Measurements from ENCODE around the gene SEMA4B.
A peak's percentile ranks its signal among the peaks of the same experiment; 100 is the strongest.

The SEMA4B gene

GRCh38 chr15:90191344-90191687 is 9.8 kb upstream of the SEMA4B start:
- Histone ChIP-seq H3K4me2 (ENCODE audit: low read depth, low read length, poor library complexity, severe bottlenecking) (peak overlapping the region; percentile 74), H3K9me3 (ENCODE audit: insufficient read depth, low read length) (no peaks in the 10 kb centered on the region), H3F3A (ENCODE audit: insufficient read depth) (peaks cover 11% of the 10 kb centered on the region), H4K20me1 (ENCODE audit: low read depth, low read length) (no peaks in the 10 kb centered on the region), H2AFZ (ENCODE audit: low read depth, low read length, severe bottlenecking) (peak overlapping the region; percentile 65), H3K27ac (ENCODE audit: low read depth, low read length) (peak overlapping the region; percentile 95), H3K27me3 (ENCODE audit: low read length) (no peaks in the 10 kb centered on the region), H3K4me3 (ENCODE audit: insufficient read depth, low read length, poor library complexity, severe bottlenecking) (peak overlapping the region; percentile 31), H3K79me2 (ENCODE audit: insufficient read depth, low read length) (no peaks in the 10 kb centered on the region), H3K9me2 (replicated peaks; ENCODE audit: insufficient read depth, low read length) (no peaks in the 10 kb centered on the region), H3K36me3 (ENCODE audit: low read length) (no peaks in the 10 kb centered on the region), H3K9ac (ENCODE audit: low read length) (peak overlapping the region; percentile 54)
- TF ChIP-seq EZH2phosphoT487 (conservative IDR thresholded peaks at IDR 0.05; ENCODE audit: low read length) (no peak), CTCF (IDR thresholded peaks at IDR 0.05; ENCODE audit: insufficient read depth, low read length, poor library complexity, severe bottlenecking) (no peak)

DNA sequence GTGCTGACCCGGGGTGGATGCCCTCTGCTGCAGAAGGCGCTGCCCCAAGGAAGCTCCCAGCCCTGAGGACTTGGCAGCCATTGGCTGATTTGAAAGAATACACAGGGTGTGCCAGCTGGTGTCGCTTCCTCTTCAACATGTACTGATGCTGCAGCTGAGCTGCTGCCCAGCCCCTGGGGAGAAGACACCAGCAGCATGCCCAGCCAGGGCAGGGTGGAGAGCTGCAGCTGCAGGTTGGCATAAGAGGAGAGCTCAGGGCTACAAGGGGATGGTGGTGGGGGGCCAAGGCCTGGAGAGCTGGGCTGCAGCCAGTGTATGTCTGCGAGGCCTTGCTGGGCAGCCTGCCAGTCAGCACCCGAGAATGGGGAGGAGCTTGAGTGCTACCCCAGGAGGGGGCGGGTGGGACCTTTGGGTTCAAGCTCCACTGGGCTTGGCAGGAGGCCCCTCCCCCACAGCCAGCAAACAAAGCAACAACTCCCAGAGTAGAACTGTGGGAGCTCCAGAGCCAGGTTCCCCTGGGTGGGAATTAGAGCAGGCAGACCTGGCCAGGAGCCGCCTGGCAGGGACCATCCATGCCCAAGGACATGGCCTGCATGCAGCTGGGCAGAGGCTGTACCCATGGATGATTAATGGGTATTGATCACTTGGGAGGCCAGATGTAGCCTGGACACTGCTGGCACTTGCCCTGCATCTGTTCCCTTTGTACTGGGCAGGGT is 9.2 kb upstream of the SEMA4B start:
- no peak for TF ChIP-seq EZH2phosphoT487 (conservative IDR thresholded peaks at IDR 0.05; ENCODE audit: low read length)
- no peak for TF ChIP-seq CTCF (IDR thresholded peaks at IDR 0.05; ENCODE audit: insufficient read depth, low read length, poor library complexity, severe bottlenecking)
- Histone ChIP-seq H3K4me2 (ENCODE audit: low read depth, low read length, poor library complexity, severe bottlenecking) (peak overlapping the region; percentile 74), H2AFZ (ENCODE audit: low read depth, low read length, severe bottlenecking) (peak overlapping the region; percentile 65), H3F3A (ENCODE audit: insufficient read depth) (peaks cover 11% of the 10 kb centered on the region), H3K9me3 (ENCODE audit: insufficient read depth, low read length) (no peaks in the 10 kb centered on the region), H3K79me2 (ENCODE audit: insufficient read depth, low read length) (no peaks in the 10 kb centered on the region), H4K20me1 (ENCODE audit: low read depth, low read length) (no peaks in the 10 kb centered on the region), H3K9ac (ENCODE audit: low read length) (peak overlapping the region; percentile 54), H3K9me2 (replicated peaks; ENCODE audit: insufficient read depth, low read length) (no peaks in the 10 kb centered on the region), H3K4me3 (ENCODE audit: insufficient read depth, low read length, poor library complexity, severe bottlenecking) (no peak overlapping the region), H3K36me3 (ENCODE audit: low read length) (no peaks in the 10 kb centered on the region), H3K27ac (ENCODE audit: low read depth, low read length) (peak overlapping the region; percentile 95), H3K27me3 (ENCODE audit: low read length) (no peaks in the 10 kb centered on the region)

DNA sequence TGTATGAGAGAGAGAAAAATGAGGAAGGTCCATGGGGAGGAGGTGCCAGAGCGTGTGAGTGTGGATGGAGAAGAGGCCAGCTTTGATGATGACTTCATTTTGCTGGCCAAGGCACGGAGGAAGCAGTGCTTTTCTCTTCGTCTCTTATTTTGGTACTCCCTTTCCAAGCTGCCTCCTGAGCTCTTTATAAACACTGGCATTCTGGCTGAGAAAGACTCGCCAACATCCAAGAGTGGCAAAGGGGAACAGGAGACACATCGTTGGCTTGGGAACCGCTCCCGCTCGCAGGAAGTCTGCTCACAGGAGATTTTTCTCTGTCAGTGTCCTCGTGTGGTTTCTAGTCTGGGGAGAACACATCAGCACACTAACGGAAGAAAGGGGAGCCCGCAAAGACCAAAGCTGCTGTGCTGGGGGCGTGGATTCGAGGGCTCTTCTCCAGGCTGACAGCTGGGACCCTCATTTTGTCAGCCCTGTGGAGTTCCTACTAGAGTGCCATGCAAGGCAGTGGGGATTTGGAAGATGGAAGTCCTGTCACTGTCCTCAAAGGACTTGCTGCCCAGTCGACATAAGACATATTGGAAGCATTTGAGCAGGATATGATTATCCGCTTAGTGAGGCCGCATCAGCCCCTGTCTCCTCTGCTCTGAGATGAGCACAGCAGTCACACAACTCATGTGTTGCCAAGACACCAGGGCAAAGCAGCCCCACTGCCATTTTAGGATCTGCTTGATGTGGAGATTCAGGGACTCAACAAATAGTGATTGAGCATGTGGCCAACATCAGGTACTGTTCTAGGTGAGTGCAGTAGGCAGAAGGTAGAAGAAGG is 8.0 kb upstream of the SEMA4B start:
- H3F3A ChIP-seq (ENCODE audit: insufficient read depth), result peaks cover 11% of the 10 kb centered on the region
- no peaks in the 10 kb centered on the region for H3K9me2 ChIP-seq (replicated peaks; ENCODE audit: insufficient read depth, low read length)
- H2AFZ ChIP-seq (ENCODE audit: low read depth, low read length, severe bottlenecking), result no peak overlapping the region
- H3K4me2 ChIP-seq (ENCODE audit: low read depth, low read length, poor library complexity, severe bottlenecking), result no peak overlapping the region
- no peak overlapping the region for H3K4me3 ChIP-seq (ENCODE audit: insufficient read depth, low read length, poor library complexity, severe bottlenecking)
- H3K36me3 ChIP-seq (ENCODE audit: low read length), result no peaks in the 10 kb centered on the region
- H3K27me3 ChIP-seq (ENCODE audit: low read length), result no peaks in the 10 kb centered on the region
- no peak overlapping the region for H3K27ac ChIP-seq (ENCODE audit: low read depth, low read length)
- no peaks in the 10 kb centered on the region for H3K79me2 ChIP-seq (ENCODE audit: insufficient read depth, low read length)
- no peak overlapping the region for H3K9ac ChIP-seq (ENCODE audit: low read length)
- no peaks in the 10 kb centered on the region for H3K9me3 ChIP-seq (ENCODE audit: insufficient read depth, low read length)
- H4K20me1 ChIP-seq (ENCODE audit: low read depth, low read length), result no peaks in the 10 kb centered on the region
- TF ChIP-seq CTCF (IDR thresholded peaks at IDR 0.05; ENCODE audit: insufficient read depth, low read length, poor library complexity, severe bottlenecking) (no peak), EZH2phosphoT487 (conservative IDR thresholded peaks at IDR 0.05; ENCODE audit: low read length) (no peak)
